Endothelial cell of umbilical vein (primary cell): ENCODE data around the gene GOLT1B. TPM values are rescaled to one million over a fixed set of nuclear protein-coding genes. Genes with fewer than 3 reads are reported as not detected.

Source experiments
- BruUV-seq: library from RNA; stranded (reverse); fragments of 400-500 nt; replicated peaks from 2 replicates; lab custom pipeline; 2021; lab: Mats Ljungman, UMichigan
- CTCF ChIA-PET: fragments of 300-600, 350-600 bp; sonication (Branson Sonifier 250); formaldehyde crosslinking; loops from one replicate; lab custom pipeline; 2021; ENCODE audit warnings: antibody characterized with exemption, inconsistent platforms; lab: Charles Lee
- POLR2A ChIA-PET: fragments of 300-600, 350-600 bp; sonication (Branson Sonifier 250); formaldehyde crosslinking; loops from one replicate; lab custom pipeline; 2021; ENCODE audit warnings: antibody characterized with exemption, inconsistent platforms; lab: Charles Lee
- DNase-seq: peaks from one replicate; pipeline ENCODE4 v3.0.0-alpha.2; 2011; ENCODE audit warnings: low read depth, low spot score
- FAIRE-seq: peaks from 2 replicates; lab custom pipeline; 2011; peaks lifted over from hg19 to GRCh38; lab: Jason Lieb, UNC
- H2AFZ ChIP-seq: 2 replicates; pipeline ENCODE4 v1.6.0; 2012; ENCODE audit warnings: low read depth, low read length, control low read depth, inconsistent platforms
- H3K27ac ChIP-seq: 2 replicates; pipeline ENCODE4 v1.5.1; 2011; ENCODE audit warnings: low read depth, mild to moderate bottlenecking, control low read depth, low read length, moderate library complexity; ENCODE audit not compliant: insufficient read depth
- H3K27me3 ChIP-seq, 2 experiments: 2 replicates each; pipeline versions ENCODE4 v1.6.0 to v1.6.1; 2011; ENCODE audit warnings: low read length in 2 of 2, mixed read lengths in 1 of 2; ENCODE audit not compliant: control insufficient read depth in 2 of 2, insufficient read depth in 2 of 2
- H3K36me3 ChIP-seq, 2 experiments: 2 replicates in 1 of 2; 3 replicates in 1 of 2; pipeline ENCODE4 v1.5.1; 2011; ENCODE audit warnings: low read length in 2 of 2, mild to moderate bottlenecking in 1 of 2, moderate library complexity in 1 of 2; ENCODE audit not compliant: control insufficient read depth in 2 of 2, insufficient read depth in 2 of 2; ENCODE audit errors: extremely low read depth in 1 of 2
- H3K4me1 ChIP-seq: 3 replicates; pipeline ENCODE4 v1.5.1; 2011; ENCODE audit warnings: mild to moderate bottlenecking, low read length; ENCODE audit not compliant: control insufficient read depth, insufficient read depth; ENCODE audit errors: extremely low read depth
- H3K4me2 ChIP-seq: 2 replicates; pipeline ENCODE4 v1.6.1; 2011; ENCODE audit warnings: low read length, control low read depth, mixed read lengths; ENCODE audit not compliant: insufficient read depth
- H3K4me3 ChIP-seq, 3 experiments: fragments of 200-600 bp in 1 of 3; sonication (generic), shearing (Covaris generic) in 1 of 3; replicated peaks in 1 of 3; 2 replicates each; pipeline ENCODE4 v1.5.1; 2011 to 2016; ENCODE audit warnings: control low read depth in 3 of 3, low read length in 3 of 3, mild to moderate bottlenecking in 2 of 3, inconsistent platforms in 1 of 3, low read depth in 1 of 3, moderate library complexity in 1 of 3; ENCODE audit not compliant: insufficient read depth in 1 of 3
- H3K79me2 ChIP-seq: 2 replicates; pipeline ENCODE4 v1.6.0; 2012; ENCODE audit warnings: low read length, inconsistent platforms; ENCODE audit not compliant: control insufficient read depth, insufficient read depth
- H3K9ac ChIP-seq: replicated peaks from 2 replicates; pipeline ENCODE3; 2011; ENCODE audit warnings: low read length, control low read depth; ENCODE audit not compliant: insufficient read depth; ENCODE audit errors: extremely low read depth
- H3K9me1 ChIP-seq: replicated peaks from 3 replicates; pipeline ENCODE4 v1.6.0; 2011; ENCODE audit warnings: mild to moderate bottlenecking, low read length; ENCODE audit not compliant: control insufficient read depth, insufficient read depth; ENCODE audit errors: extremely low read depth
- H3K9me3 ChIP-seq: replicated peaks from 2 replicates; pipeline ENCODE4 v1.5.1; 2012; ENCODE audit warnings: low read length, inconsistent platforms; ENCODE audit not compliant: control insufficient read depth, insufficient read depth
- H4K20me1 ChIP-seq: replicated peaks from 2 replicates; pipeline ENCODE3; 2011; ENCODE audit warnings: mild to moderate bottlenecking, low read length; ENCODE audit not compliant: control insufficient read depth, insufficient read depth; ENCODE audit errors: extremely low read depth
- EZH2 ChIP-seq: IDR thresholded peaks from 2 replicates; pipeline ENCODE4 v1.6.1; 2012; ENCODE audit warnings: borderline replicate concordance, low read depth, mild to moderate bottlenecking, moderate library complexity, low read length, inconsistent platforms; ENCODE audit not compliant: severe bottlenecking
- FOS ChIP-seq: IDR thresholded peaks from 2 replicates; pipeline ENCODE4 v1.6.1; 2011; ENCODE audit warnings: mild to moderate bottlenecking, low read length, moderate library complexity, borderline replicate concordance; ENCODE audit not compliant: insufficient read depth
- GATA2 ChIP-seq: IDR thresholded peaks from 2 replicates; pipeline ENCODE4 v1.7.0; 2011; ENCODE audit warnings: low read depth, mild to moderate bottlenecking, moderate library complexity, mixed read lengths, low read length; ENCODE audit not compliant: insufficient read length, insufficient read depth
- JUN ChIP-seq: IDR thresholded peaks from 2 replicates; pipeline ENCODE4 v1.6.1; 2011; ENCODE audit warnings: borderline replicate concordance, low read depth; ENCODE audit not compliant: insufficient read length, insufficient read depth
- MYC ChIP-seq: IDR thresholded peaks from one replicate; pipeline ENCODE4 v1.6.1; 2011; ENCODE audit warnings: mild to moderate bottlenecking, low read depth, low read length
- POLR2A ChIP-seq: IDR thresholded peaks from 2 replicates; pipeline ENCODE4 v1.6.1; 2012; ENCODE audit warnings: low read depth, mild to moderate bottlenecking, control low read depth, low read length
- POLR2AphosphoS5 ChIP-seq: IDR thresholded peaks from 2 replicates; pipeline ENCODE4 v1.6.1; 2012; ENCODE audit warnings: low read depth, mild to moderate bottlenecking, control low read depth, low read length, moderate library complexity; ENCODE audit not compliant: insufficient read depth
- dilution Hi-C: fragments of 300-500 bp; cut with MboI; formaldehyde crosslinking; loops from one replicate; pipeline ENCODE4 v1.15.0; 2019; ENCODE audit warnings: low sequenced_read_pairs; ENCODE audit not compliant: extremely low pct_ligation_motif_present
- intact Hi-C: fragments of 100-400 bp; cut with micrococcal nuclease; formaldehyde crosslinking; loops from one replicate; pipeline ENCODE4 v1.10.0; 2022
- polyA plus RNA-seq, 4 experiments: library from polyadenylated mRNA; depleted of rRNA in 3 of 4; stranded (reverse) in 3 of 4; unstranded in 1 of 4; fragments of >200 nt; gene quantifications; 2 replicates each; pipeline versions ENCODE4 v1.2.1 to v1.2.3, GENCODE V29; 2011 to 2012; ENCODE audit warnings: missing spikeins in 1 of 4
- total RNA-seq: library from RNA; stranded (reverse); gene quantifications from 2 replicates; pipeline ENCODE4 v1.2.3, GENCODE V29; 2021
- TF ChIP-seq, protein P1 (sequence below), 2 donors: IDR thresholded peaks; 1 replicate in 1 of 2; 2 replicates in 1 of 2; pipeline ENCODE4 v1.5.1; 2011; ENCODE audit warnings: low read length in 2 of 2, mild to moderate bottlenecking in 2 of 2, moderate library complexity in 2 of 2, control low read depth in 1 of 2, inconsistent platforms in 1 of 2, low read depth in 1 of 2; ENCODE audit not compliant: insufficient read depth in 1 of 2; ENCODE audit errors: extremely low read depth in 1 of 2
- TF ChIP-seq, protein P2 (sequence below): IDR thresholded peaks from 2 replicates; pipeline ENCODE4 v1.6.1; 2011; ENCODE audit not compliant: insufficient read depth, insufficient read length

The GOLT1B gene
- total and polyA plus RNA-seq, 2 donors (not counting 3 experiments of a cell fraction or from before 2014, with no cell fraction given): 21.9 to 50.5 TPM

DNA sequence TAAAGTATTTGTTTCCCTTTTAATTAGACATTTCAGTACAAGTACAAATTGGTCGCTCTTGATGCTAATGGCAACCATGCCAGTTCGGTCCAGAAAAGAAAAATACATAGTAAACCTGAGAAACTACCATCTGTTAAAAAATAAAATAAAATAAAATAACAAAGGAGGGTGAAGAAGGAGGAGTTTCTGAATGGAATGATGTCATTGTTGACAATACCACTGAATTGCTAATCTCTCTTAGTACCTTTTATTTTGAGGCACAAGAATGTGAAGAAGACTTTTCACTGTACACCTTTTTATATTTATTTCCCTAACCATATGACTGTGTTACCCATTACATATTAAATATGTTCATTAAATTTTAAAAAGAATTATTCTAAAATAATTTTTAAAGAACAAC, 44.0 kb downstream of the GOLT1B start:
- intact Hi-C loops: no loop called here
- no peak for FAIRE-seq

DNA sequence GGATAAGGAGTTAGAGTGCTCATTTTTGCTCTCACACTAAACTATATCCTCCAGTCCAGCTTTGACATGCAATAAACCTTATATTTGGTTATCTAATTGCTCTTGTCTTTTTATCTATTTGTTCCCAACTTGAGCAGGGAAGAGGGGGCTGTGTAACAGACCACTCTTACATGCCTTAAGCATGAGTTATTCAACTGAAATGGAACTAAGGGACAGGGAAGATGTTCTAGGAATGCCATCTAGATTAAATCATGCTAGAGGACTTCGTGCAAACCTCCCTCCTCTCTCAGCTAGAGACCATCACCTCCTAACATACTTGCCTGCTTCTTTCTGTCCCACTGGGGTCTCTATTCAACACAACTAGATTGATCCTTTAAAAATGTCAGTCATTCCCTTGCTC, 45.1 kb downstream of the GOLT1B start:
- no peaks in the 10 kb centered on the region for H4K20me1 ChIP-seq
- FAIRE-seq: no peak
- H3K79me2 ChIP-seq: no peaks in the 10 kb centered on the region
- dilution Hi-C loops (no loop called here), intact Hi-C loops (no loop called here)
- CTCF ChIA-PET: no interaction called here
- DNase-seq: no peak
- H3K4me3 ChIP-seq: no peak overlapping the region
- H3K9me1 ChIP-seq: no peaks in the 10 kb centered on the region
- BruUV-seq: no TSS peak
- H3K27me3 ChIP-seq: no peaks in the 10 kb centered on the region
- no peaks in the 10 kb centered on the region for H3K9me3 ChIP-seq
- H3K4me2 ChIP-seq: no peak overlapping the region
- no peak overlapping the region for H2AFZ ChIP-seq
- POLR2A ChIA-PET: no interaction called here
- H3K9ac ChIP-seq: no peak overlapping the region
- no peak overlapping the region for H3K27ac ChIP-seq
- no peaks in the 10 kb centered on the region for H3K4me1 ChIP-seq
- TF ChIP-seq GATA2: no peak
- TF ChIP-seq POLR2AphosphoS5: no peak
- TF ChIP-seq, protein P1, sequence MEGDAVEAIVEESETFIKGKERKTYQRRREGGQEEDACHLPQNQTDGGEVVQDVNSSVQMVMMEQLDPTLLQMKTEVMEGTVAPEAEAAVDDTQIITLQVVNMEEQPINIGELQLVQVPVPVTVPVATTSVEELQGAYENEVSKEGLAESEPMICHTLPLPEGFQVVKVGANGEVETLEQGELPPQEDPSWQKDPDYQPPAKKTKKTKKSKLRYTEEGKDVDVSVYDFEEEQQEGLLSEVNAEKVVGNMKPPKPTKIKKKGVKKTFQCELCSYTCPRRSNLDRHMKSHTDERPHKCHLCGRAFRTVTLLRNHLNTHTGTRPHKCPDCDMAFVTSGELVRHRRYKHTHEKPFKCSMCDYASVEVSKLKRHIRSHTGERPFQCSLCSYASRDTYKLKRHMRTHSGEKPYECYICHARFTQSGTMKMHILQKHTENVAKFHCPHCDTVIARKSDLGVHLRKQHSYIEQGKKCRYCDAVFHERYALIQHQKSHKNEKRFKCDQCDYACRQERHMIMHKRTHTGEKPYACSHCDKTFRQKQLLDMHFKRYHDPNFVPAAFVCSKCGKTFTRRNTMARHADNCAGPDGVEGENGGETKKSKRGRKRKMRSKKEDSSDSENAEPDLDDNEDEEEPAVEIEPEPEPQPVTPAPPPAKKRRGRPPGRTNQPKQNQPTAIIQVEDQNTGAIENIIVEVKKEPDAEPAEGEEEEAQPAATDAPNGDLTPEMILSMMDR (IDR thresholded peaks at IDR 0.05; ENCODE audit: extremely low read depth in 1 of 2, insufficient read depth in 1 of 2, low read depth in 1 of 2, low read length in 2 of 2): no peak
- TF ChIP-seq MYC: no peak
- TF ChIP-seq POLR2A: no peak
- TF ChIP-seq EZH2: no peak
- TF ChIP-seq, protein P2, sequence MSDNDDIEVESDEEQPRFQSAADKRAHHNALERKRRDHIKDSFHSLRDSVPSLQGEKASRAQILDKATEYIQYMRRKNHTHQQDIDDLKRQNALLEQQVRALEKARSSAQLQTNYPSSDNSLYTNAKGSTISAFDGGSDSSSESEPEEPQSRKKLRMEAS: no peak
- TF ChIP-seq FOS: no peak
- TF ChIP-seq JUN: no peak
- H3K36me3 ChIP-seq: no peaks in the 10 kb centered on the region

More for the DNA sequence above, 44.0 kb downstream of the GOLT1B start:
- no peaks in the 10 kb centered on the region for H3K9me1 ChIP-seq
- TF ChIP-seq, protein P2: no peak
- no peak for TF ChIP-seq EZH2
- TF ChIP-seq, protein P1 (IDR thresholded peaks at IDR 0.05; ENCODE audit: extremely low read depth in 1 of 2, insufficient read depth in 1 of 2, low read depth in 1 of 2, low read length in 2 of 2): no peak
- TF ChIP-seq FOS: no peak
- TF ChIP-seq POLR2A: no peak
- CTCF ChIA-PET: no interaction called here
- no peaks in the 10 kb centered on the region for H3K79me2 ChIP-seq
- no peak for DNase-seq
- H3K27me3 ChIP-seq: no peaks in the 10 kb centered on the region
- H4K20me1 ChIP-seq: no peaks in the 10 kb centered on the region
- POLR2A ChIA-PET: no interaction called here
- H3K27ac ChIP-seq: no peak overlapping the region
- no TSS peak for BruUV-seq
- H3K4me2 ChIP-seq: no peak overlapping the region
- H3K9ac ChIP-seq: no peak overlapping the region
- no peaks in the 10 kb centered on the region for H3K9me3 ChIP-seq
- H2AFZ ChIP-seq: no peak overlapping the region
- no peaks in the 10 kb centered on the region for H3K4me1 ChIP-seq
- H3K4me3 ChIP-seq: no peak overlapping the region
- dilution Hi-C loops: no loop called here
- H3K36me3 ChIP-seq: no peaks in the 10 kb centered on the region
